ENCODE measurements around the gene EPHB1. TPM values are rescaled to one million over a fixed set of nuclear protein-coding genes. Genes with fewer than 3 reads are reported as not detected.

Gene EPHB1
- total and polyA plus RNA-seq, 2 of the 13 experiments (the other 11 are each of a cell fraction or from before 2014, with no cell fraction given): 0.07 to 0.21 TPM

DNA sequence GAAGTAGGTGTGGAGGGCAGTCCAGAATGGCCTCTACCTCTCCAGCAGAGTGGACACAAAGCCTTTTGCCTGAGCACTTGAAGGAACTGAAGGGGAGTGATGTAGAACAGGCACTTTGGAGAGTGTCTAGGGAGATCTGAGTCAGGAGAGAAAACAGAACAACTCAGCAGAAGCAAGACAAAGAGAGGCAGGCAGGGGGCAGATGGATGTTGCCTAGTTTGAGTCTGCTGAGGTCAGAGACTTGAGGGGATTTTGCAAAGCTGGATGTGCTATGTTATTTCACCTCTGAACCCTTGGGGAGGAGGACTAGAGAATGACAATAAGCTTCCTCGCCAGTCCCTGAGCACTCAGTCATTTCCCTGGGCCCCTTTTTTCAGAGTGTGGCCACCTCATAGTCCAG is 366.4 kb downstream of the EPHB1 start (continued):
- TF ChIP-seq, protein P1, sequence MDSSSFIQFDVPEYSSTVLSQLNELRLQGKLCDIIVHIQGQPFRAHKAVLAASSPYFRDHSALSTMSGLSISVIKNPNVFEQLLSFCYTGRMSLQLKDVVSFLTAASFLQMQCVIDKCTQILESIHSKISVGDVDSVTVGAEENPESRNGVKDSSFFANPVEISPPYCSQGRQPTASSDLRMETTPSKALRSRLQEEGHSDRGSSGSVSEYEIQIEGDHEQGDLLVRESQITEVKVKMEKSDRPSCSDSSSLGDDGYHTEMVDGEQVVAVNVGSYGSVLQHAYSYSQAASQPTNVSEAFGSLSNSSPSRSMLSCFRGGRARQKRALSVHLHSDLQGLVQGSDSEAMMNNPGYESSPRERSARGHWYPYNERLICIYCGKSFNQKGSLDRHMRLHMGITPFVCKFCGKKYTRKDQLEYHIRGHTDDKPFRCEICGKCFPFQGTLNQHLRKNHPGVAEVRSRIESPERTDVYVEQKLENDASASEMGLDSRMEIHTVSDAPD (CRISPR knock-in tag; IDR thresholded peaks at IDR 0.05): no peak
- no peak for TF ChIP-seq HES4 (CRISPR knock-in tag; IDR thresholded peaks at IDR 0.05; ENCODE audit: borderline replicate concordance)

GRCh38 chr3:135163701-135164100 is 368.6 kb downstream of the EPHB1 start:
- ChIA-PET POLR2A (no interaction called here), CTCF (ENCODE audit: low intra/inter-chr PET ratio, low total read pairs) (no interaction called here)
- H3K36me3 ChIP-seq (replicated peaks in 1 of 2; ENCODE audit: control insufficient read depth in 1 of 2, insufficient read depth in 2 of 2, low read length in 2 of 2): no peaks in the 10 kb centered on the region
- ATAC-seq: no peak
- H2AFZ ChIP-seq (ENCODE audit: low read length): no peak overlapping the region
- no peaks in the 10 kb centered on the region for H3K4me1 ChIP-seq (ENCODE audit: insufficient read depth, low read length)
- no peak for DNase-seq (ENCODE audit: low spot score)
- in situ Hi-C loops (cut with HindIII; ENCODE audit: extremely low pct_ligation_motif_present, low pct_unique_long_range_greater_than_20kb) (no loop called here), intact Hi-C loops (cut with micrococcal nuclease; ENCODE audit: unreplicated experiment) (no loop called here)
- no peak overlapping the region for H3K9ac ChIP-seq (ENCODE audit: insufficient read depth, low read depth, low read length)
- no TSS peak for BruUV-seq (replicated peaks)
- no peak overlapping the region for H3K4me3 ChIP-seq (replicated peaks in 1 of 3; ENCODE audit: insufficient read depth in 1 of 3, low read depth in 2 of 3, low read length in 3 of 3)
- peaks cover 0 to 10% of the 10 kb centered on the region in 2 experiments; a peak in 1 of 5 replicates for H3K27me3 ChIP-seq (ENCODE audit: control insufficient read depth in 1 of 2, insufficient read depth in 2 of 2, low read length in 2 of 2)
- H3K27ac ChIP-seq (ENCODE audit: extremely low read length, insufficient read depth, low read length): no peak overlapping the region
- H3K9me3 ChIP-seq (ENCODE audit: low read length): no peaks in the 10 kb centered on the region
- H4K20me1 ChIP-seq (ENCODE audit: insufficient read depth, low read length): no peaks in the 10 kb centered on the region
- no peak overlapping the region for H3K4me2 ChIP-seq (ENCODE audit: low read depth, low read length)
- no peaks in the 10 kb centered on the region for H3K79me2 ChIP-seq (ENCODE audit: insufficient read depth, low read length)
- WGBS (ENCODE audit: low lambda C conversion rate): 7% methylated on average over 3 of the region's 5 CpGs
- FAIRE-seq: no peak
- TF ChIP-seq TMF1 (CRISPR knock-in tag; IDR thresholded peaks at IDR 0.05; ENCODE audit: low read depth) (no peak), HOXA5 (CRISPR knock-in tag; IDR thresholded peaks at IDR 0.05) (no peak), MTA1 (CRISPR knock-in tag; IDR thresholded peaks at IDR 0.05; ENCODE audit: borderline replicate concordance) (no peak), AHR (CRISPR knock-in tag; IDR thresholded peaks at IDR 0.05) (no peak), ZNF460 (CRISPR knock-in tag; IDR thresholded peaks at IDR 0.05; ENCODE audit: borderline replicate concordance) (no peak), ZNF674 (CRISPR knock-in tag; IDR thresholded peaks at IDR 0.05; ENCODE audit: low read depth) (no peak), ZNF281 (CRISPR knock-in tag; IDR thresholded peaks at IDR 0.05; ENCODE audit: borderline replicate concordance) (no peak), CHCHD3 (CRISPR knock-in tag; IDR thresholded peaks at IDR 0.05) (no peak), ZNF326 (CRISPR knock-in tag; IDR thresholded peaks at IDR 0.05; ENCODE audit: borderline replicate concordance) (no peak)
- TF ChIP-seq, protein P2, sequence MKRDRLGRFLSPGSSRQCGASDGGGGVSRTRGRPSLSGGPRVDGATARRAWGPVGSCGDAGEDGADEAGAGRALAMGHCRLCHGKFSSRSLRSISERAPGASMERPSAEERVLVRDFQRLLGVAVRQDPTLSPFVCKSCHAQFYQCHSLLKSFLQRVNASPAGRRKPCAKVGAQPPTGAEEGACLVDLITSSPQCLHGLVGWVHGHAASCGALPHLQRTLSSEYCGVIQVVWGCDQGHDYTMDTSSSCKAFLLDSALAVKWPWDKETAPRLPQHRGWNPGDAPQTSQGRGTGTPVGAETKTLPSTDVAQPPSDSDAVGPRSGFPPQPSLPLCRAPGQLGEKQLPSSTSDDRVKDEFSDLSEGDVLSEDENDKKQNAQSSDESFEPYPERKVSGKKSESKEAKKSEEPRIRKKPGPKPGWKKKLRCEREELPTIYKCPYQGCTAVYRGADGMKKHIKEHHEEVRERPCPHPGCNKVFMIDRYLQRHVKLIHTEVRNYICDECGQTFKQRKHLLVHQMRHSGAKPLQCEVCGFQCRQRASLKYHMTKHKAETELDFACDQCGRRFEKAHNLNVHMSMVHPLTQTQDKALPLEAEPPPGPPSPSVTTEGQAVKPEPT (CRISPR knock-in tag; IDR thresholded peaks at IDR 0.05; ENCODE audit: low read depth): no peak
- TF ChIP-seq, protein P3, sequence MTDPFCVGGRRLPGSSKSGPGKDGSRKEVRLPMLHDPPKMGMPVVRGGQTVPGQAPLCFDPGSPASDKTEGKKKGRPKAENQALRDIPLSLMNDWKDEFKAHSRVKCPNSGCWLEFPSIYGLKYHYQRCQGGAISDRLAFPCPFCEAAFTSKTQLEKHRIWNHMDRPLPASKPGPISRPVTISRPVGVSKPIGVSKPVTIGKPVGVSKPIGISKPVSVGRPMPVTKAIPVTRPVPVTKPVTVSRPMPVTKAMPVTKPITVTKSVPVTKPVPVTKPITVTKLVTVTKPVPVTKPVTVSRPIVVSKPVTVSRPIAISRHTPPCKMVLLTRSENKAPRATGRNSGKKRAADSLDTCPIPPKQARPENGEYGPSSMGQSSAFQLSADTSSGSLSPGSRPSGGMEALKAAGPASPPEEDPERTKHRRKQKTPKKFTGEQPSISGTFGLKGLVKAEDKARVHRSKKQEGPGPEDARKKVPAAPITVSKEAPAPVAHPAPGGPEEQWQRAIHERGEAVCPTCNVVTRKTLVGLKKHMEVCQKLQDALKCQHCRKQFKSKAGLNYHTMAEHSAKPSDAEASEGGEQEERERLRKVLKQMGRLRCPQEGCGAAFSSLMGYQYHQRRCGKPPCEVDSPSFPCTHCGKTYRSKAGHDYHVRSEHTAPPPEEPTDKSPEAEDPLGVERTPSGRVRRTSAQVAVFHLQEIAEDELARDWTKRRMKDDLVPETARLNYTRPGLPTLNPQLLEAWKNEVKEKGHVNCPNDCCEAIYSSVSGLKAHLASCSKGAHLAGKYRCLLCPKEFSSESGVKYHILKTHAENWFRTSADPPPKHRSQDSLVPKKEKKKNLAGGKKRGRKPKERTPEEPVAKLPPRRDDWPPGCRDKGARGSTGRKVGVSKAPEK (CRISPR knock-in tag; IDR thresholded peaks at IDR 0.05; ENCODE audit: borderline replicate concordance): no peak
